DND-41 (cell line): Measurements from ENCODE around the gene SHISA3.

Experiments used
- EZH2 ChIP-seq: IDR thresholded peaks from 3 replicates; pipeline ENCODE4 v1.6.1; 2012; ENCODE audit warnings: borderline replicate concordance, low read depth, mild to moderate bottlenecking, moderate library complexity, low read length, inconsistent platforms; ENCODE audit not compliant: severe bottlenecking
- TF ChIP-seq, protein P1 (sequence below): IDR thresholded peaks from 2 replicates; pipeline ENCODE4 v1.5.1; 2012; ENCODE audit warnings: borderline replicate concordance, low read length, moderate library complexity, mild to moderate bottlenecking; ENCODE audit not compliant: poor library complexity, severe bottlenecking; ENCODE audit errors: extremely low read depth

- TF ChIP-seq, protein P1, sequence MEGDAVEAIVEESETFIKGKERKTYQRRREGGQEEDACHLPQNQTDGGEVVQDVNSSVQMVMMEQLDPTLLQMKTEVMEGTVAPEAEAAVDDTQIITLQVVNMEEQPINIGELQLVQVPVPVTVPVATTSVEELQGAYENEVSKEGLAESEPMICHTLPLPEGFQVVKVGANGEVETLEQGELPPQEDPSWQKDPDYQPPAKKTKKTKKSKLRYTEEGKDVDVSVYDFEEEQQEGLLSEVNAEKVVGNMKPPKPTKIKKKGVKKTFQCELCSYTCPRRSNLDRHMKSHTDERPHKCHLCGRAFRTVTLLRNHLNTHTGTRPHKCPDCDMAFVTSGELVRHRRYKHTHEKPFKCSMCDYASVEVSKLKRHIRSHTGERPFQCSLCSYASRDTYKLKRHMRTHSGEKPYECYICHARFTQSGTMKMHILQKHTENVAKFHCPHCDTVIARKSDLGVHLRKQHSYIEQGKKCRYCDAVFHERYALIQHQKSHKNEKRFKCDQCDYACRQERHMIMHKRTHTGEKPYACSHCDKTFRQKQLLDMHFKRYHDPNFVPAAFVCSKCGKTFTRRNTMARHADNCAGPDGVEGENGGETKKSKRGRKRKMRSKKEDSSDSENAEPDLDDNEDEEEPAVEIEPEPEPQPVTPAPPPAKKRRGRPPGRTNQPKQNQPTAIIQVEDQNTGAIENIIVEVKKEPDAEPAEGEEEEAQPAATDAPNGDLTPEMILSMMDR = no peak
- TF ChIP-seq EZH2 = no peak
These were observed 4.9 kb upstream of the SHISA3 start for GRCh38 chr4:42392436-42392835.
